B cell (primary cell): Measurements from ENCODE around the gene CCDC57. TPM values are rescaled to one million over a fixed set of nuclear protein-coding genes. Genes with fewer than 3 reads are reported as not detected.
A peak's percentile ranks its signal among the peaks of the same experiment; 100 is the strongest.

Experiments
- ATAC-seq: fragments of 200-7000 bp; cut with Tn5 transposase; one replicate; pipeline ENCODE4 v1.10.0; 2021; ENCODE audit warnings: low read depth, mild to moderate bottlenecking, moderate number of reproducible peaks, moderate library complexity
- CTCF ChIA-PET: fragments of 350-600 bp; sonication (Branson Sonifier 250); formaldehyde crosslinking; loops from one replicate; lab custom pipeline; 2021; ENCODE audit warnings: antibody characterized with exemption, inconsistent platforms; lab: Charles Lee
- POLR2A ChIA-PET: fragments of 350-600 bp; sonication (Branson Sonifier 250); formaldehyde crosslinking; loops from one replicate; lab custom pipeline; 2021; ENCODE audit warnings: antibody characterized with exemption; lab: Charles Lee
- DNase-seq: peaks from one replicate; pipeline ENCODE4 v3.0.0; 2013
- H2AFZ ChIP-seq: 2 replicates; pipeline ENCODE4 v1.6.1; 2012; ENCODE audit warnings: mild to moderate bottlenecking, low read depth, low read length; ENCODE audit not compliant: insufficient read depth, poor library complexity, severe bottlenecking
- H3K27ac ChIP-seq, 2 donors: 1 replicate in 1 of 2; 2 replicates in 1 of 2; pipeline ENCODE4 v1.5.1; 2012 to 2013; ENCODE audit warnings: low read length in 2 of 2, mild to moderate bottlenecking in 2 of 2, moderate library complexity in 1 of 2
- H3K27me3 ChIP-seq, 4 experiments: fragments of 200-600 bp in 1 of 4; sonication (generic) in 1 of 4; replicated peaks in 1 of 4; 1 replicate in 2 of 4; 2 replicates in 2 of 4; pipeline versions ENCODE4 v1.6.1 to v1.7.0; 2013 to 2016; ENCODE audit warnings: low read length in 3 of 4, mild to moderate bottlenecking in 2 of 4, mixed read lengths in 1 of 4, moderate library complexity in 1 of 4; ENCODE audit not compliant: insufficient read depth in 4 of 4, control insufficient read depth in 3 of 4; ENCODE audit errors: control extremely low read depth in 1 of 4
- H3K36me3 ChIP-seq, 2 experiments: replicated peaks in 1 of 2; 1 replicate in 1 of 2; 2 replicates in 1 of 2; pipeline versions ENCODE4 v1.6.1 to v1.7.1; 2013; ENCODE audit warnings: low read length in 1 of 2; ENCODE audit not compliant: insufficient read depth in 2 of 2, control insufficient read depth in 1 of 2; ENCODE audit errors: control extremely low read depth in 1 of 2, extremely low read depth in 1 of 2
- H3K4me1 ChIP-seq, 2 donors: fragments of 200-600 bp in 1 of 2; sonication (generic) in 1 of 2; 1 replicate in 1 of 2; 2 replicates in 1 of 2; pipeline versions ENCODE4 v1.5.1 to v1.6.1; 2013 to 2017; ENCODE audit warnings: low read length in 2 of 2; ENCODE audit not compliant: control insufficient read depth in 2 of 2, insufficient read depth in 2 of 2
- H3K4me2 ChIP-seq: replicated peaks from 2 replicates; pipeline ENCODE3; 2012; ENCODE audit warnings: mild to moderate bottlenecking, low read depth, low read length; ENCODE audit not compliant: poor library complexity, severe bottlenecking
- H3K4me3 ChIP-seq, 5 experiments: fragments of 200-600 bp in 1 of 5; sonication (generic) in 1 of 5; 1 replicate in 3 of 5; 2 replicates in 2 of 5; pipeline versions ENCODE4 v1.5.1 to v1.7.0; 2011 to 2016; ENCODE audit warnings: low read length in 4 of 5, mild to moderate bottlenecking in 4 of 5, low read depth in 2 of 5, control low read depth in 1 of 5, moderate library complexity in 1 of 5; ENCODE audit not compliant: insufficient read depth in 1 of 5; ENCODE audit errors: control extremely low read depth in 1 of 5, extremely low read depth in 1 of 5
- H3K79me2 ChIP-seq: fragments of 200-600 bp; sonication (generic); one replicate; pipeline ENCODE4 v1.6.0; 2016; ENCODE audit warnings: low read length; ENCODE audit not compliant: control insufficient read depth, insufficient read depth
- H3K9ac ChIP-seq: fragments of 200-600 bp; sonication (generic); 2 replicates; pipeline ENCODE4 v1.6.1; 2017; ENCODE audit warnings: mild to moderate bottlenecking, low read length, moderate library complexity
- H3K9me3 ChIP-seq, 3 donors: one replicate each; pipeline versions ENCODE4 v1.6.1 to v1.7.1; 2013; ENCODE audit warnings: low read length in 2 of 3; ENCODE audit not compliant: control insufficient read depth in 2 of 3, insufficient read depth in 1 of 3; ENCODE audit errors: control extremely low read depth in 1 of 3
- H4K20me1 ChIP-seq: 2 replicates; pipeline ENCODE4 v1.6.0; 2012; ENCODE audit warnings: mild to moderate bottlenecking, low read length; ENCODE audit not compliant: insufficient read depth, control insufficient read depth, poor library complexity, severe bottlenecking
- H3K27ac Mint-ChIP-seq: one replicate; pipeline ENCODE4 v1.8.0; 2021; ENCODE audit warnings: mixed read lengths
- H3K27me3 Mint-ChIP-seq: one replicate; pipeline ENCODE4 v1.8.0; 2021; ENCODE audit warnings: mixed read lengths
- H3K4me1 Mint-ChIP-seq: one replicate; pipeline ENCODE4 v1.8.0; 2021; ENCODE audit warnings: mixed read lengths
- H3K4me3 Mint-ChIP-seq: one replicate; pipeline ENCODE4 v1.8.0; 2021; ENCODE audit warnings: mixed read lengths
- H3K9me3 Mint-ChIP-seq: one replicate; pipeline ENCODE4 v1.8.0; 2022; ENCODE audit warnings: mixed read lengths; ENCODE audit not compliant: insufficient read depth
- EZH2 ChIP-seq: IDR thresholded peaks from 2 replicates; pipeline ENCODE4 v1.6.1; 2012; ENCODE audit warnings: borderline replicate concordance, low read depth, mild to moderate bottlenecking, moderate library complexity, low read length; ENCODE audit not compliant: insufficient read depth, poor library complexity, severe bottlenecking
- WGBS: methylation state at CpG from one replicate; pipeline ENCODE4 v1.1.5; 2013; ENCODE audit warnings: missing lambda C conversion rate; ENCODE audit not compliant: insufficient coverage; 5-methylcytosine and 5-hydroxymethylcytosine counted together
- intact Hi-C: fragments of 100-400 bp; cut with micrococcal nuclease; formaldehyde crosslinking; loops from one replicate; pipeline ENCODE4 v1.10.0; 2022
- polyA plus RNA-seq: library from polyadenylated mRNA; depleted of rRNA; stranded (reverse); fragments of >200 nt; gene quantifications from 2 replicates; pipeline ENCODE4 v1.2.3, GENCODE V29; 2012
- total RNA-seq, 2 donors: library from RNA; stranded (reverse); fragments of 120-200 nt in 1 of 2; gene quantifications; 1 replicate in 1 of 2; 2 replicates in 1 of 2; pipeline versions ENCODE4 v1.2.3 to v1.2.4, GENCODE V29; 2013 to 2022
- TF ChIP-seq, protein P1 (sequence below): fragments of 200-600 bp; IDR thresholded peaks from one replicate; pipeline ENCODE4 v1.8.0; 2022; ENCODE audit warnings: antibody characterized with exemption, mild to moderate bottlenecking

The CCDC57 gene
- total and polyA plus RNA-seq, 2 donors (not counting 1 experiment from before 2014, with no cell fraction given), result 49.7 to 67.2 TPM

DNA sequence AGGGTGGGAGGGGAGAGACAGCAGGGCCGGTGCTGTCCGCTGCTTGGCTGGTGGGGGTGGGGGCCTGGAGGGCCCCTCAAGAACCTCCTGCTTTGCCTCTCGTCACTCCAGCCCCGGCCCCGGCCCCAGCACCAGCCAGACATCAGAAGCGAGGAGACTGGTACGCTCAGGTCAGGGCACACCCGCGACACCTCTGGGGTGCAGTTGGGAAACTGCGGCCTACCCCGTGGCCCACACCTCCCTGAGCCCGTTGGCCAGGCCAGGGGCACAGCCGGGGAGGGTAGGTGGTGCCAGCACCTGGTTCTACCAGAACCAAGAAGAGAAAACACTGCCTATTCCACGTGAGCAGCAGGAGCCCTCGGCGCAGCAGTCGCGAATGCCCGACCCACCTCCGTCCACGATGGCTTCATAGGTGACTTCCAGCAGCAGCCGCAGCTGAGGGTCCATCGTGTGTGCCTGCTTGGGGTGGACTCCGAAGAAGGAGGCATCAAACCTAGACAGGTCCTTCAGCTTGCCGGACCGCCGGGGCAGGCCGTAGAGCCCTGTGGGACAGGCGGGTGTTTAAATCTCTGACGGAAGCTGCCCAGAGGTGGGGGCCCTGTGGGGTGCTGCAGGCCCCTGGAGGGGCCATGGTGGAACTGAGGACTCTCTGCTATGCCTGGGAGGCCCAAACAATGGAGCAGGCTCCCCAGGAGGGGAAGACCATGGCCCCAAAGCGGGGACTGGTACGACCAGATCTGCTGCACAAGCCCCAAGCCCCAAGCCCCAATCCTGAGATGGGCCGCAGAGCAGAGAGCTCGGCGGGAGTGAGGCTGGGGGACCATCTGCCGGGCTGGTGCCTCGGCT lies 117.5 kb downstream of the CCDC57 start:
- H3K4me1 ChIP-seq, result peaks cover 16 to 23% of the 10 kb centered on the region in 2 donors
- POLR2A ChIA-PET, result interaction anchor here (0.6 to 1.2 kb wide), 2 partner anchors 11 to 854 kb away, joined by 3 to 7 read pairs; no protein-coding TSS in a partner anchor
- H3K9ac ChIP-seq, result no peak overlapping the region
- H3K4me3 Mint-ChIP-seq, result peak overlapping the region; percentile 50
- no peaks in the 10 kb centered on the region for H3K9me3 ChIP-seq
- peaks cover 7% of the 10 kb centered on the region for H3K4me1 Mint-ChIP-seq
- H3K4me2 ChIP-seq, result no peak overlapping the region
- peaks cover 0 to 38% of the 10 kb centered on the region in 2 experiments for H3K36me3 ChIP-seq
- intact Hi-C loops, result loop anchor here (5.0 to 10.0 kb wide), 2 partner anchors 120 to 957 kb away; partner anchors contain the start of gene CCDC57
- peaks cover 35% of the 10 kb centered on the region for H3K79me2 ChIP-seq
- H2AFZ ChIP-seq, result no peak overlapping the region
- no peak overlapping the region for H3K27ac ChIP-seq
- CTCF ChIA-PET, result interaction anchor here (1.0 kb wide), 1 partner anchor 65 kb away, joined by 3 read pairs; no protein-coding TSS in a partner anchor
- TF ChIP-seq, protein P1, sequence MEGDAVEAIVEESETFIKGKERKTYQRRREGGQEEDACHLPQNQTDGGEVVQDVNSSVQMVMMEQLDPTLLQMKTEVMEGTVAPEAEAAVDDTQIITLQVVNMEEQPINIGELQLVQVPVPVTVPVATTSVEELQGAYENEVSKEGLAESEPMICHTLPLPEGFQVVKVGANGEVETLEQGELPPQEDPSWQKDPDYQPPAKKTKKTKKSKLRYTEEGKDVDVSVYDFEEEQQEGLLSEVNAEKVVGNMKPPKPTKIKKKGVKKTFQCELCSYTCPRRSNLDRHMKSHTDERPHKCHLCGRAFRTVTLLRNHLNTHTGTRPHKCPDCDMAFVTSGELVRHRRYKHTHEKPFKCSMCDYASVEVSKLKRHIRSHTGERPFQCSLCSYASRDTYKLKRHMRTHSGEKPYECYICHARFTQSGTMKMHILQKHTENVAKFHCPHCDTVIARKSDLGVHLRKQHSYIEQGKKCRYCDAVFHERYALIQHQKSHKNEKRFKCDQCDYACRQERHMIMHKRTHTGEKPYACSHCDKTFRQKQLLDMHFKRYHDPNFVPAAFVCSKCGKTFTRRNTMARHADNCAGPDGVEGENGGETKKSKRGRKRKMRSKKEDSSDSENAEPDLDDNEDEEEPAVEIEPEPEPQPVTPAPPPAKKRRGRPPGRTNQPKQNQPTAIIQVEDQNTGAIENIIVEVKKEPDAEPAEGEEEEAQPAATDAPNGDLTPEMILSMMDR, result no peak
- no peak for TF ChIP-seq EZH2
- no peaks in the 10 kb centered on the region for H3K27me3 Mint-ChIP-seq
- no peak for DNase-seq
- no peak for ATAC-seq
- H3K27me3 ChIP-seq, result no peaks in the 10 kb centered on the region
- H3K9me3 Mint-ChIP-seq, result no peaks in the 10 kb centered on the region
- H3K4me3 ChIP-seq, result no peak overlapping the region
- 94% methylated on average over 37 of the region's 37 CpGs for WGBS
- H3K27ac Mint-ChIP-seq, result no peak overlapping the region
- peaks cover 15% of the 10 kb centered on the region for H4K20me1 ChIP-seq
